ENCODE results near the gene IL21R.
"Not testable (repeated sequence)": the region's sequence is repeated elsewhere in the genome, so short reads cannot be mapped to it uniquely, and the experiment has no call there.

The IL21R gene

DNA sequence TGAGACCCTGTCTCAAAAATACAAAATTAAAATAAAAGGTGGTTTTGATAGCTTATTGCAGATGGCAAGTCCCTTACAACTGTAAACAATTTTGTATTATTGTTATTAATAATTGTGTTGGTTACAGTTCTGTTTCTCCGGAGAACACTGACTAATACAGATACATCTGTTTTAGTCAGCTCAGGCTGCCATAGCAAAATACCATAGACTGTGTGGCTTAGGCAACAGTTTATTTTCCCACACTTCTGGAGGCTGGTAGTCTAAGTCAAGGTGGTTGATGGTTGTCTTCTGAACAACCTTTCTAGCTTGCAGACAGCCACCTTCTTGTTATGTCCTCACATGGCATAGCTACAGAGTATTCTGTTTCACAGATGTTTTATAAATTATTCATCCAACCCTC is 14.2 kb upstream of the IL21R start:
- Histone ChIP-seq H3K4me1 (ENCODE audit: control insufficient read depth, insufficient read depth, low read length) (no peaks in the 10 kb centered on the region), H3K27me3 (ENCODE audit: control insufficient read depth, insufficient read depth, low read length) (no peaks in the 10 kb centered on the region), H3K27ac (ENCODE audit: low read length) (no peak overlapping the region), H3K4me3 (ENCODE audit: low read length) (no peak overlapping the region), H3K9me3 (ENCODE audit: control insufficient read depth, insufficient read depth, low read length) (no peaks in the 10 kb centered on the region), H3K36me3 (ENCODE audit: control insufficient read depth, insufficient read depth, low read length) (no peaks in the 10 kb centered on the region)
- WGBS (ENCODE audit: insufficient coverage, insufficient read length), result no CpG with 5 or more reads among the region's 1 CpG
- DNase-seq (ENCODE audit: low read depth, low spot score), result no peak

DNA sequence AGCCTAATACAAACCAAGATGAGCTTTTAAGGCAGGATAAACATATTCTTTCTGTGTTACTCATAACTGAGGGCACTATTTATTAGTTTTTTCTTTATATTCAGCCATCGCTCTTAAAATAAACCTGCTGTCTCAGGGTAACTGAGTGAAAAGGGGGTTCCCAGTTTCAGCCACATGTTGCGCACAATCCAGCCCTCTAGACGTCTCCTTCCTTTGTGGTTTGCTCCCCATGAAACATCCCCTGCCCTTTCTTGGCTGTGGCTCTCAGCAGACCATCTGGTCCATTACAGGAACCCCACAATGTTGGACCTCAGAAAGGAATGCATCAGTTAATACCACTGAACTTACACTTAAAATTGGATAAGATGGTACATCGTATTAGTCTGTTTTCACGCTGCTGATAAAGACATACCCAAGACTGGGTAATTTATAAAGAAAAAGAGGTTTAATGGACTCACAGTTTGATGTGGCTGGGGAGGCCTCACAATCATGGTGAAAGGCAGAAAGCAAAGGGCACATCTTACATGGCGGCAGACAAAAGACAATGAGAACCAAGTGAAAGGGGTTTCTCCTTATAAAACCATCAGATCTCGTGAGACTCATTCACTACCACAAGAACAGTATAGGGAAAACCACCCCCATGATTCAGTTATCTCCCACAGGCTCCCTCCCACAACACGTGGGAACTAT is 12.6 kb upstream of the IL21R start:
- no peak for DNase-seq (ENCODE audit: low read depth, low spot score)
- WGBS (ENCODE audit: insufficient coverage, insufficient read length), result no CpG with 5 or more reads among the region's 8 CpGs
- Histone ChIP-seq H3K4me3 (ENCODE audit: low read length) (no peak overlapping the region), H3K27me3 (ENCODE audit: control insufficient read depth, insufficient read depth, low read length) (no peaks in the 10 kb centered on the region), H3K36me3 (ENCODE audit: control insufficient read depth, insufficient read depth, low read length) (no peaks in the 10 kb centered on the region), H3K4me1 (ENCODE audit: control insufficient read depth, insufficient read depth, low read length) (no peaks in the 10 kb centered on the region), H3K9me3 (ENCODE audit: control insufficient read depth, insufficient read depth, low read length) (no peaks in the 10 kb centered on the region), H3K27ac (ENCODE audit: low read length) (no peak overlapping the region)

DNA sequence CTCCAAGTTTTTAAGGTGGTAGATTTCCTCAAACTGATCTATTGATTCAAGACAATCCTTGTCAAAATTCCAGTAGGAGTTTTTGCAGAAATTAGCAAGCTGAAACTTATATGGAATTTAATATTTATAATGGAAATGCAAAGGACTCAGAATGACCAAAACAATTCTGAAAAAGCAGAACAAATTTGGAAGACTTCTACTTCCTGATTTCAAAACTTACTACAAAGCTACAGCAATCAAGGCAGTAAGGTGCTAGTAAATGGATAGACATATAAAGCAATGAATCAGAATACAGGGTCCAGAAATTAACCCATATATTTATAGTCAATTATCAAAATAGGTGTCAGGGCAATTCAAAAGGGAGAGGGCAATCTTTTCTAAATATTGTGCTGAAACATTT is 11.8 kb upstream of the IL21R start:
- Histone ChIP-seq H3K9me3 (ENCODE audit: control insufficient read depth, insufficient read depth, low read length) (no peaks in the 10 kb centered on the region), H3K27ac (ENCODE audit: low read length) (no peak overlapping the region), H3K4me1 (ENCODE audit: control insufficient read depth, insufficient read depth, low read length) (no peaks in the 10 kb centered on the region), H3K4me3 (ENCODE audit: low read length) (no peak overlapping the region), H3K36me3 (ENCODE audit: control insufficient read depth, insufficient read depth, low read length) (no peaks in the 10 kb centered on the region), H3K27me3 (ENCODE audit: control insufficient read depth, insufficient read depth, low read length) (no peaks in the 10 kb centered on the region)
- DNase-seq (ENCODE audit: low read depth, low spot score), result no peak

DNA sequence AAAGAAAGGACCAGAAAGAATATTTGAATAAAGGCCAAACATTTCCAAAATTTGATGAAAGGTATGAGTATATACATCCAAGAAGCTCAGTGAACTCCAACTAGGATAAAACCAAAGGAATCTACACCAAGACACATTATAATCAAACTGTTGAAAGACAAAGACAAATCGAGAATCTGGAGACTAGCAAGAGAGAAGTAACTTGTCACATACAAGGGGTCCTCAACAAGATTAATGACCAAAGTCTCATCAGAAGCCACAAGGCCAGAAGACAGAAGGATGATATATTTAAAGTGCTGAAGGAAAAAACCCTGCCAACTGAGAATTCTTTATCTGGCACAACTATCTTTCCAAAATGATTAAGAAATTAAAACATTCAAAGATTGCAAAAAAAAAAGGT is 9.3 kb upstream of the IL21R start:
- H3K27me3 ChIP-seq (ENCODE audit: control insufficient read depth, insufficient read depth, low read length), result no peaks in the 10 kb centered on the region
- no peak for DNase-seq (ENCODE audit: low read depth, low spot score)
- no peak overlapping the region for H3K27ac ChIP-seq (ENCODE audit: low read length)
- H3K4me3 ChIP-seq (ENCODE audit: low read length), result no peak overlapping the region
- H3K36me3 ChIP-seq (ENCODE audit: control insufficient read depth, insufficient read depth, low read length), result no peaks in the 10 kb centered on the region
- H3K9me3 ChIP-seq (ENCODE audit: control insufficient read depth, insufficient read depth, low read length), result no peaks in the 10 kb centered on the region
- no CpG with 5 or more reads among the region's 1 CpG for WGBS (ENCODE audit: insufficient coverage, insufficient read length)
- H3K4me1 ChIP-seq (ENCODE audit: control insufficient read depth, insufficient read depth, low read length), result no peaks in the 10 kb centered on the region

DNA sequence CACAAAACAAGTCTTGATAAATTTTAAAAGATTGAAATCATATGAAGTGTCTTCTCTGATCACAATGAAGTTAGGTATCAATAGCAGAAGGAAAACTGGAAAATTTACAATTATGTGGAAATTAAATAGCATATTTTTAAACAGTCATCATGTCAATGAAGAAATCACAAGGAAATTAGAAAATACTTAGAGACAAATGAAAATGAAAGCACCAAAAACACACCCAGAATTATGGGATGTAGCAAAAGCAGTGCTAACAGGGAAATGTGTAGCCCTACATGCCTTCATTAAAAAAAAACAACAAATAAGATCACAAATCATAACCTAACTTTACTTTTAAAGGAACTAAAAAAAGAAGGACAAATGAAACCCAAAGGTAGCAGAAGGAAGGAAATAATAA is 7.5 kb upstream of the IL21R start:
- no peak overlapping the region for H3K4me3 ChIP-seq (ENCODE audit: low read length)
- no peak for DNase-seq (ENCODE audit: low read depth, low spot score)
- H3K36me3 ChIP-seq (ENCODE audit: control insufficient read depth, insufficient read depth, low read length), result no peaks in the 10 kb centered on the region
- no peaks in the 10 kb centered on the region for H3K4me1 ChIP-seq (ENCODE audit: control insufficient read depth, insufficient read depth, low read length)
- H3K9me3 ChIP-seq (ENCODE audit: control insufficient read depth, insufficient read depth, low read length), result no peaks in the 10 kb centered on the region
- no peak overlapping the region for H3K27ac ChIP-seq (ENCODE audit: low read length)
- no peaks in the 10 kb centered on the region for H3K27me3 ChIP-seq (ENCODE audit: control insufficient read depth, insufficient read depth, low read length)

DNA sequence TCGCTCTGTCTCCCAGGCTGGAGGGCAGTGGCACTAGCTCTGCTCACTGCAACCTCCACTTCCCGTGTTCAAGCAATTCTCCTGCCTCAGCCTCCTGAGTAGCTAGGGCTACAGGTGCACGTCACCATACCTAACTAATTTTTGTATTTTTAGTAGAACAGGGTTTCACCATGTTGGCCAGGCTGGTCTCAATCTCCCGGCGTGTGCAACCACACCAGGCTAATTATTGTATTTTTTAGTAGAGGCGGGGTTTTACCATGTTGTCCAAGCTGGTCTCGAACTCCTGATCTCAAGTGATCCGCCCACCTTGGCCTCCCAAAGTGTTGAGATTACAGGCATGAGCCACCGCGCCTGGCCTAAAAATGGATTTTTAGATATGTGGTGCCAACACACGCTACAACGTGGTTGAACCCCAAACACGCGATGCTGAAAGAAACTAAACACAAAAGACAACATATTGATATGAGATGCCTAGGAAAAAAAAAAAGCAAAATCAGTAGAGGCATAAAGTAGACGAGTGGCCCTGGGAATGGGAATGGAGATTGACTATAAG is 3.6 kb upstream of the IL21R start:
- H3K27me3 ChIP-seq (ENCODE audit: control insufficient read depth, insufficient read depth, low read length); DNase-seq (ENCODE audit: low read depth, low spot score); H3K9me3 ChIP-seq (ENCODE audit: control insufficient read depth, insufficient read depth, low read length); H3K4me3 ChIP-seq (ENCODE audit: low read length); H3K4me1 ChIP-seq (ENCODE audit: control insufficient read depth, insufficient read depth, low read length); H3K27ac ChIP-seq (ENCODE audit: low read length); H3K36me3 ChIP-seq (ENCODE audit: control insufficient read depth, insufficient read depth, low read length): not testable (repeated sequence)
- no CpG with 5 or more reads among the region's 15 CpGs for WGBS (ENCODE audit: insufficient coverage, insufficient read length)

DNA sequence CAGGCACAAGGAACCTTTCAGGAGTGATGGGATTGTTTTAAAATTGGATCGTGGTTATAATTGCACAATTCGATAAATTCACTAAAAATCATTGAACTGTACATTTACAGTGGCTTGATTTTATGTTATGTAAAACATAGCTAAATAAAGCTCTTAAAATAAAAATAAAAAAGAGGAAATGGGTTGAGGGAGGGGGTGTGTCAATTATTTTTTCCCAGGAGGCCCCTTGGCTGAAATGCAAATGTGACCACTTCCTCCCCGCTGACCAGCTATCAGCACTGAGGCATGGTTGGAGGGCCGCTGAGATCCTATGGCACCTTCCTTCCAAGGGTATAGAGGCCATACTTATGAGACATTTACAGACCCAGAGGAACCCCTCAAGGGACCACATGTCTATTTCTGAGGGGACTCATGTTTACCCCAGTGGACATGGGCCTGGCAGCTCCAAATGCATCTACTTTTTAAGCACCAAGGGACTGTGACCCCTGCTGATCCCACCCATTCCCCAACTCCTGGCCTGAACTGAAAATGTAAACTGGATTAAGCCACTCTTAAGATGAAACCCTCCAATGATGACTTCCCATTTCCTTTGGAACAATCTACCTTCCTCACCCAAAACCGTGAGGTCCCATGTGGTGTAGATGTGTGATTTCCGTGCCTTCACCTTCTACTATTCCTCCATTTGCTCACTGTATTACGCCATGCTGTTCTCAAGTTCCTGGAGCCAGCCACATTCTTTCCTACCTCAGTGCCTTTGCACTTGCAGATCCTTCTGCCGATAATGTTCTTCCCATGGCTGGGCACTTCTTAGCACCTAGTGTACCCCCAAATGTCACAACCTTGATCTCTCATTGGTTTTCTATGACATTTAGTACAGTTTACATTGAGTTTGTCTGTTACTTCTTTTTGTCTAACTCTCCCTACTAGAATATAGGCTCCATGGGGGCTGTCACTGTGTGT is 2.8 kb upstream of the IL21R start:
- H3K27me3 ChIP-seq (ENCODE audit: control insufficient read depth, insufficient read depth, low read length), result no peaks in the 10 kb centered on the region
- no peaks in the 10 kb centered on the region for H3K9me3 ChIP-seq (ENCODE audit: control insufficient read depth, insufficient read depth, low read length)
- no peaks in the 10 kb centered on the region; the same call in 1 of the 2 replicates for H3K36me3 ChIP-seq (ENCODE audit: control insufficient read depth, insufficient read depth, low read length)
- no CpG with 5 or more reads among the region's 8 CpGs for WGBS (ENCODE audit: insufficient coverage, insufficient read length)
- no peaks in the 10 kb centered on the region for H3K4me1 ChIP-seq (ENCODE audit: control insufficient read depth, insufficient read depth, low read length)
- H3K27ac ChIP-seq (ENCODE audit: low read length), result no peak overlapping the region
- DNase-seq (ENCODE audit: low read depth, low spot score), result no peak
- H3K4me3 ChIP-seq (ENCODE audit: low read length), result no peak overlapping the region

DNA sequence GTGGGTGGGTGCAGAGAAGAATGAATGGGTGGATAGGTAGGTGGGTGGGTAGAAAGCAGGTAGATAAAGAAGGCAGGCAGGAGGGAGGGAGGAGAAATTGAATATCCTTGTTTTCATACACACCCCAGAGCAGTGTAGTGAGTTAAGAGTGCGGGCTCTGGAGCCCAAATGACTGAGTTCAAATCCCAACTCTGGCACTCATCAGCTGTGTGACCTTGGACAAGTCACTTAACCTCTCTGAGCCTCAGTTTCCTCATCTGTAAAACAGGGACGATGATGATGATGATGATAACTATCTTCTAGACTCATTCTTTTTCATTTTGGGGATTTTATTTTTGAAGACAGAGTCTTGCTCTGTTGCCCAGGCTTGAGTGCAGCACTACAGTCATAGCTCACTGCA is 2.0 kb upstream of the IL21R start:
- WGBS (ENCODE audit: insufficient coverage, insufficient read length), result no CpG with 5 or more reads among the region's 2 CpGs
- H3K4me1 ChIP-seq (ENCODE audit: control insufficient read depth, insufficient read depth, low read length), result no peaks in the 10 kb centered on the region
- H3K4me3 ChIP-seq (ENCODE audit: low read length), result no peak overlapping the region
- no peak overlapping the region for H3K27ac ChIP-seq (ENCODE audit: low read length)
- no peaks in the 10 kb centered on the region for H3K9me3 ChIP-seq (ENCODE audit: control insufficient read depth, insufficient read depth, low read length)
- no peaks in the 10 kb centered on the region; the same call in 1 of the 2 replicates for H3K36me3 ChIP-seq (ENCODE audit: control insufficient read depth, insufficient read depth, low read length)
- DNase-seq (ENCODE audit: low read depth, low spot score), result no peak
- H3K27me3 ChIP-seq (ENCODE audit: control insufficient read depth, insufficient read depth, low read length), result no peaks in the 10 kb centered on the region

DNA sequence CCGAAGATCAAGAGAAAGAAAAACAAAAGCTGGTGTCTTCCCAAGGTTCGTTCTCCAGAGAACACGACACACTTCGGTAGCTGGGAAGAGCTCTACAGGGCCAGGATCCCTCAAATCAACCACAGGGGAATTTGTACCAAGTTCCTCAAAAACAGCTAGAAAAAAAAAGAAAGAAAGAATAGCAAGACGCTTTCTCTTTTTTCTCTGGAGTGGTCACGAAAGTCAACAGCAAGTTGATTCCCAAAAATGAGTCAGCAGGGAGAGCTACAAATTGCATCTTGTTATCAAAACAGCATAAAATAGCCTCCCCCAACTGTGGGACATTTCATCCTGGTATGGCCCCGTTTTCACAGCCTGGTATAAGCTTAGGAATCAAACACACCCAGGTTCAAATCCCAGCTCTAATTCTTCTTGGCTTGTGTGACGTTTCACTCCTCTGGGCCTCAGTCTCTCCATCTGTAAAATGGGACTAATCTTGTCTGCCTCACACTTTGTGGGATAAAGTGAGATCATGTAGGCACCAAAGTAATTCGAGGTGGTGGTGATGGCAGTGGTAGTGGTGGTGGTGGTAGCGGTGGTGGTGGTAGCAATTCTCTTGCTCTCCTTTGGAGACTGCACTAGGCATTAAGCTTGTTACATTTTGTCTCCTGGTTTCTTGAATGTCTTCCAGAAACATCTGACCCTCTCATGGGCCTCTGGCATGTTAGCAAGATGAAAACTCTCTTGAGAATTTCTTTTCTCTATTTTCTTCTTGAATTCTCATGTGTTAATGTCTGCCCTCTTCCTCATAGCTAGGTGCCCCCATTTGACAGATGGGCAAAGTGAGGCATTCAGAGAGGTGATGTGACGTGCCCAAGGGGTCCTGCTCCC is 988 bp upstream of the IL21R start:
- Histone ChIP-seq H3K4me1 (ENCODE audit: control insufficient read depth, insufficient read depth, low read length) (no peaks in the 10 kb centered on the region), H3K27ac (ENCODE audit: low read length) (no peak overlapping the region), H3K27me3 (ENCODE audit: control insufficient read depth, insufficient read depth, low read length) (no peaks in the 10 kb centered on the region), H3K36me3 (ENCODE audit: control insufficient read depth, insufficient read depth, low read length) (no peaks in the 10 kb centered on the region; the same call in 1 of the 2 replicates), H3K9me3 (ENCODE audit: control insufficient read depth, insufficient read depth, low read length) (no peaks in the 10 kb centered on the region), H3K4me3 (ENCODE audit: low read length) (no peak overlapping the region)
- no CpG with 5 or more reads among the region's 11 CpGs for WGBS (ENCODE audit: insufficient coverage, insufficient read length)
- no peak for DNase-seq (ENCODE audit: low read depth, low spot score)

DNA sequence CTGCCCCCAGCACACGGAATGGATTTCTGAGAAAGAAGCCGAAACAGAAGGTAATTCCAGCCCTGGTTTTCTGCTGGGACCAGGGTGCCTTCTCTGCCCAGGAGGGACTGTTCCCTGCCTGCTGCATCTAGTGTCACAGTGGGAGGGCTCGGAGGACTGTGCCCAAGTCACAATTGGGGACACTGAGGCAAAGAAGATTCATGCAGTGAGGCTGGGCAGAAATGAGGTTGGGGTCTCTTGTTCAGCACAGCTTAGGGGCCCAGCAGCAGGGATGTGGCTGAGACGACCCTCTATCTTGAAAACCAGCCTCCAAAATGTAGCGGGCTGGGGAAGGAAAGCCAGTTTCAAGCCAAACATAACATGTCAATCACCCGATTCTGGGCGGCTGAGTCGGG is 592 bp downstream of the IL21R start:
- no peaks in the 10 kb centered on the region for H3K27me3 ChIP-seq (ENCODE audit: control insufficient read depth, insufficient read depth, low read length)
- no peaks in the 10 kb centered on the region for H3K9me3 ChIP-seq (ENCODE audit: control insufficient read depth, insufficient read depth, low read length)
- H3K36me3 ChIP-seq (ENCODE audit: control insufficient read depth, insufficient read depth, low read length), result no peaks in the 10 kb centered on the region; the same call in 1 of the 2 replicates
- no peak for DNase-seq (ENCODE audit: low read depth, low spot score)
- no peak overlapping the region for H3K27ac ChIP-seq (ENCODE audit: low read length)
- H3K4me1 ChIP-seq (ENCODE audit: control insufficient read depth, insufficient read depth, low read length), result no peaks in the 10 kb centered on the region
- no CpG with 5 or more reads among the region's 8 CpGs for WGBS (ENCODE audit: insufficient coverage, insufficient read length)
- H3K4me3 ChIP-seq (ENCODE audit: low read length), result no peak overlapping the region

Data from iPS DF 6.9 (cell line).